Rectal smooth muscle tissue (tissue), 1 donor: ENCODE measurements around the gene CCDC190.
"Not testable (repeated sequence)": the region's sequence is repeated elsewhere in the genome, so short reads cannot be mapped to it uniquely, and the experiment has no call there.

Experiments
- H3K27ac ChIP-seq: one replicate; pipeline ENCODE4 v1.7.0; 2013; ENCODE audit warnings: low read depth, low read length, inconsistent platforms
- H3K27me3 ChIP-seq: one replicate; pipeline ENCODE4 v1.7.0; 2013; ENCODE audit warnings: low read length; ENCODE audit not compliant: control insufficient read depth, insufficient read depth
- H3K36me3 ChIP-seq: one replicate; pipeline ENCODE4 v1.7.0; 2013; ENCODE audit warnings: low read length; ENCODE audit not compliant: control insufficient read depth, insufficient read depth
- H3K4me1 ChIP-seq: one replicate; pipeline ENCODE4 v1.7.0; 2013; ENCODE audit warnings: low read length; ENCODE audit not compliant: control insufficient read depth, insufficient read depth
- H3K4me3 ChIP-seq: one replicate; pipeline ENCODE4 v1.7.0; 2013; ENCODE audit warnings: low read length
- H3K9ac ChIP-seq: one replicate; pipeline ENCODE4 v1.7.0; 2013; ENCODE audit warnings: low read length

Gene CCDC190

DNA sequence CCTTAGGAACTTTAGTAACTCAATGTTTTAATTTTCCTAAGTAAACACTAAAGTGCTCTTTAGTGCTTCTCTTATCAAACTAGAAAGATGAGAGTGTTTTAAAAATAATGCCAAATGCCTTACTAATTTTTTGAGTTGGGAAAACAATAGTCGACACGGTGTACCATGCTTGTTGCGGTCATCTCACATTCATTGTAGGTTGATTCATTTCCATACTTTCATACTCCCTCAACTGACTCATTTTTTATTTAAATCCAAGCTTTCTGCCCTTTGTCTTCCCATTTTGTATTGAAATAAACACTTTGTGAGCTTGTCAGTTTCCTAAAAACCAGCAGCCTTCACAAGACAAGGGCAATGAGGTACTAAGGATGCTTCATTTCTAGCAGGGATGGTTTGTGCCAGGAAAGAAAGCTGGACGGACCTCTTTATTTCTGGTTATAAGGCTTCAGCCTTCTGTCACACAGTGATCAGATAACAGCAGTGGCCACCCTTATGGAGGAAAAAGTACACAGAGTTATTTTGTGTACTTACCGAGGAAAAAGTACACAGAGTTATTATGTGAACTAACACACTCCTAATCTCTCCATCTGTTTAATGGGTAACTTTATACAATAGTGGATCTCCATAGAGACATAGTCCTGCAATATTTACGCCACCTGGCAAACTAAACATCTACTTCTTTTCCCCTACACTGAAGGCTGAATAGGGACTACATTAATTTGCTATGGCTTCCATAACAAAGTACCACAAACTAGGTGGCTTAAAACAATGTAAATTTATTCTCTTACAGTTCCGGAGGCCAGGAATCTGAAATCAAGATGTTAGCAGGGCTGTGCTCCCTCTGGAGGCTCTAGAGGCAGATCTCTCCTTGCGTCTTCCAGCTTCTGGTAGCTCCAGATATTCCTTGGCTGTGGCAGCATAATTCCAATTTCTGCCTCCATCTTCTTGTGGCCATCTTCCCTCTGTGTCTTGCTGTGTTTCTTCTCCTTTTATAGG, 13.0 kb upstream of the CCDC190 start:
- Histone ChIP-seq H3K36me3 (no peaks in the 10 kb centered on the region), H3K27me3 (no peaks in the 10 kb centered on the region), H3K9ac (no peak overlapping the region), H3K4me3 (no peak overlapping the region), H3K4me1 (no peaks in the 10 kb centered on the region), H3K27ac (no peak overlapping the region)

DNA sequence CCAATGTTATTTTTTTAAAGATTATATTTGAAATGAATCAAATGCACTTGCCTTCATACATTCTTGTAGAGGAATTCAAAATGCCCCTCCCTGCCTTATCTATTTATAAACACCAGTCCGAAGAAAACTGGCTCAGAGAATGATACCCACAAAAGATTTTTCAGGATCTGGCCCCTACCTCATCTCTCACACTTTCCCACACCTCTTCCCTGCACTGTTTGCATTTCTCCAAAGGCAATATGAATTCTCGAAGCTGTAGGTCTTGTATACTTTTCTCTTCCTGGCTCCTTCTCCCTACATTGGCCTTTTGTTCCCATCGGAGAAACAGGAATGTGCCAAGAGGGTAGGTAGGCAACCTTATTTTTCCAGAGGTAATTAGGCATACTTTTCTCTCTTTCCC, 12.0 kb upstream of the CCDC190 start:
- no peaks in the 10 kb centered on the region for H3K27me3 ChIP-seq
- H3K9ac ChIP-seq: no peak overlapping the region
- no peaks in the 10 kb centered on the region for H3K4me1 ChIP-seq
- no peaks in the 10 kb centered on the region for H3K36me3 ChIP-seq
- no peak overlapping the region for H3K4me3 ChIP-seq
- H3K27ac ChIP-seq: no peak overlapping the region

DNA sequence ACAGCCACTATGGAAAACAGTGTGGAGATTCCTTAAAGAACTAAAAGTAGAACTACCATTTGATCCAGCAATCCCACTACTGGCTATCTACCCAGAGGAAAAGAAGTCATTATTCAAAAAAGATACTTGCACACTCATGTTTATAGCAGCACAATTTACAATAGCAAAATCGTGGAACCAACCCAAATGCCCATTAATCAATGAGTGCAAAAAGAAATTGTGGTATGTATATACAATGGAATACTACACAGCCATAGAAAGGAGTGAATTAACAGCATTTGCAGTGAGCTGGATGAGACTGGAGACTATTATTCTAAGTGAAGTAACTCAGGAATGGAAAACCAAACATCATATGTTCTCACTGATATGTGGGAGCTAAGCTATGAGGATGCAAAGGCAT, 10.4 kb upstream of the CCDC190 start:
- H3K4me1 ChIP-seq, H3K36me3 ChIP-seq, H3K4me3 ChIP-seq, H3K27me3 ChIP-seq, H3K27ac ChIP-seq, H3K9ac ChIP-seq: not testable (repeated sequence)

GRCh38 chr1:162868972-162869371, 8.0 kb upstream of the CCDC190 start:
- no peaks in the 10 kb centered on the region for H3K27me3 ChIP-seq

GRCh38 chr1:162861625-162862024, 650 bp upstream of the CCDC190 start:
- Histone ChIP-seq H3K9ac (no peak overlapping the region), H3K4me1 (peaks cover 4% of the 10 kb centered on the region), H3K27me3 (no peaks in the 10 kb centered on the region), H3K27ac (no peak overlapping the region), H3K36me3 (no peaks in the 10 kb centered on the region), H3K4me3 (no peak overlapping the region)

More at GRCh38 chr1:162868972-162869371, 8.0 kb upstream of the CCDC190 start:
- no peaks in the 10 kb centered on the region for H3K4me1 ChIP-seq
- H3K27ac ChIP-seq: no peak overlapping the region
- no peak overlapping the region for H3K9ac ChIP-seq
- no peak overlapping the region for H3K4me3 ChIP-seq
- no peaks in the 10 kb centered on the region for H3K36me3 ChIP-seq

DNA sequence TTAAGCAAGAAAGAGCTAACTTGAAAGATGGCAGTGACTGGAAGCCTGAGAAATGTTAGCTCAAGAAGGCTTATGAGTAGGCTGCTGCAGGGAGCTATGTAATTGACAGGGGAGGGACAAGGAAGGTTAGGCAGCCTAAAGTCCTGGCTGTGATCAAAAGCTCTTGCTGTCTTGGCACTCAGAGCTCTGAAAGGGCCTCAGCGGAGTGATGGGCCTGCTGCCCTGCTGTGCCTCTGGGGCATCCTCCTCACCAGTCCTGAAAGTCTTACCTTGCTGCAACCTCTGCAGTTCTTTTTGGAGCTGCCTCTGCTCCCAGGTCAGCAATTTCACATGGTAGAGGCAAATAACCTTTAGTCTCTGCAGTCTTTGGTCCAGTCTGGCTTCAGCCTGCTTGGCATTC, 1.8 kb downstream of the CCDC190 start:
- Histone ChIP-seq H3K4me3 (no peak overlapping the region), H3K4me1 (peaks cover 4% of the 10 kb centered on the region), H3K27ac (no peak overlapping the region), H3K36me3 (no peaks in the 10 kb centered on the region), H3K9ac (no peak overlapping the region), H3K27me3 (no peaks in the 10 kb centered on the region)

DNA sequence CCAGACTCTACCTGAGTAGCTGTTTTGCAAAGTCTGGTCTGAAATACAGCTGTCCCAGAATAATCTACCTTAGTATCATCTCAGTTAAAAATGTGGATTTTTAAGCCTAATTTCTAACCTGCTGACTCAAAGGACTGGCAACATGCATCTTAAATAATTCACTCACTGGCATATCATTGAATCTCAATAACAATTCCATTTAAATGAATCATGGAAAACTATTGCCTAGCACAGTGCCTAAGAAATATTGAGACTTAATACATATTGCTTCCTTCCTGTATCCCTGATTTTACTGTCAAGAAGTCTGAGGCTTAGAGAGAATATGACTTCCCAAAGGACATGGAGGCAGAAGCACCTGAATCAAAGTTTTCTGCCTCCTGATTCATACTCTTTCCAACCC, 3.1 kb downstream of the CCDC190 start:
- H3K27ac ChIP-seq: no peak overlapping the region
- H3K4me3 ChIP-seq: no peak overlapping the region
- peaks cover 4% of the 10 kb centered on the region for H3K4me1 ChIP-seq
- H3K27me3 ChIP-seq: no peaks in the 10 kb centered on the region
- H3K36me3 ChIP-seq: no peaks in the 10 kb centered on the region
- no peak overlapping the region for H3K9ac ChIP-seq

- H3K36me3 ChIP-seq: no peaks in the 10 kb centered on the region
- no peak overlapping the region for H3K9ac ChIP-seq
- no peaks in the 10 kb centered on the region for H3K27me3 ChIP-seq
- no peak overlapping the region for H3K4me3 ChIP-seq
- no peaks in the 10 kb centered on the region for H3K4me1 ChIP-seq
- H3K27ac ChIP-seq: no peak overlapping the region
Measured at GRCh38 chr1:162856260-162856659, 4.7 kb downstream of the CCDC190 start.

DNA sequence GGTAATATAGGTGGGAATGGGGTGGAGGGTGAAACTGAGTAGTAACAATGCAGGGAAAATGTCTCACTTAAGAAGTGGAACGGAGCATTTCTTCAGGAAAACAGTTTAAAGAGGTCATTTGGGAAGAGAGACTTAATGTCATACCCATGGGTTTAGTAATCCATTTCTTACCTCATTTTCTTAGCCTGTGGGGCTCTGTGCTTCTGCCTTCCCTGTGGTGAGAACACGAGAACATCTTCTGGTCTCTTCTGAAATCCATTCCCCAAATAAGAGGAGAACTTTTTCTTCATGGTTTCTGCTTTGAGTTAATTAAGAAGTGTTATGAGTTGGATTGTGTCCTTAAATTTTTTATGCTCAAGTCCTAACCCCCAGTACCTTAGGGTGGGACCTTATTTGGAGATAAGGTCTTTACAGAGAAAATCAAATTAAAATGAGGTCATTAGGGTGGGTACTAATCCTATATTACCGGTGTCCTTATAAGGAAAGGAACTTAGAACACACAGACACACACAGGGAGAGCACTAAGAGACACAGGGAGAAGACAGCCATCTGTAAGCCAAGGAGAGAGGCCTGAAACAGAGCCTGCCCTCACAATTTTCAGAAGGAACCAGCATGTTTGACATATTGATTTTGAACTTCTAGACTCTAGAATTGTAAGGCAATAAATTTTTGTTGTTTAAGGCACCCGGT, 5.4 kb downstream of the CCDC190 start:
- Histone ChIP-seq H3K27ac (no peak overlapping the region), H3K4me1 (no peaks in the 10 kb centered on the region), H3K9ac (no peak overlapping the region), H3K36me3 (no peaks in the 10 kb centered on the region), H3K27me3 (no peaks in the 10 kb centered on the region), H3K4me3 (no peak overlapping the region)

- no peaks in the 10 kb centered on the region for H3K27me3 ChIP-seq
- no peaks in the 10 kb centered on the region for H3K4me1 ChIP-seq
- no peak overlapping the region for H3K4me3 ChIP-seq
- no peaks in the 10 kb centered on the region for H3K36me3 ChIP-seq
- H3K27ac ChIP-seq: no peak overlapping the region
- H3K9ac ChIP-seq: no peak overlapping the region
Measured at GRCh38 chr1:162854245-162854882, 6.6 kb downstream of the CCDC190 start.

DNA sequence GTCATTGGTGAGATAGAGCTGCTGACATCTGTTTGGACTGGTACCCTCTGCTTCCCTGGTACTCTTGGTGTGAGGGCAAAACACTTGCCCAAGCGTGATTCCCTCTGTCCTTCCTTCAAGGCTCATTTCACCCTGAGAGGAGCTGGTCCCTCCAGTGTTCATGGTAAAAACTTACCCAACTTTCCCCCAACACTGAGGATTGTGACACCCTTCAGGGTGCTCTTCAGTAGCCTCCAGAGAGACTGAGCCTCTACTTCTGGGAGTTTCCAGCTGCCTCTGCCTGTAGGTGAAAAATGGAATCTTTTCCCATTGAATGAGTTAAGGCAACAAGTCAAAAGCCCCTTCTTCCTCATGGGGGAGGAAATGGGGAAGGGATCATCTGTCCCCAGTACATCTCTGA, 9.6 kb downstream of the CCDC190 start:
- no peaks in the 10 kb centered on the region for H3K4me1 ChIP-seq
- H3K27ac ChIP-seq: no peak overlapping the region
- H3K27me3 ChIP-seq: no peaks in the 10 kb centered on the region
- H3K4me3 ChIP-seq: no peak overlapping the region
- no peaks in the 10 kb centered on the region for H3K36me3 ChIP-seq
- H3K9ac ChIP-seq: no peak overlapping the region

DNA sequence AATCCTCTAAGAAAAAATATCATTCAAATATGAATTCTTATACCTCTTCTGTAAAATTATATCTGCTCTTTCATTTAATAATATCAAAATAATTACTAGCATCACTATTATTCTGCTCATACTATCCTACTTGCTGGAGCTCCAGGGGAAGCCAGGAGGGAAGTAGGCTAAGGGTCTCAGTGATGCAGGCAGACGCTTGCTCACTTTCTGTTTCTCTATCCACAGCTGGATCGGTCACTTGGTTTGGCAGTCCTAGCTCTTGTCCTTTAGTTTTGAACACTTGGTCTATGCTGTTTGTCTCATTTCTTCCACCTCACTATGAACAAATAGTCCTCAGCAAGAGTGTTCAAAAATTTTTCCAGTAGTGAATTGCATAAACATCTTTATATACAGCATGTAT, 11.3 kb downstream of the CCDC190 start:
- H3K27ac ChIP-seq: no peak overlapping the region
- no peak overlapping the region for H3K9ac ChIP-seq
- H3K27me3 ChIP-seq: no peaks in the 10 kb centered on the region
- H3K4me1 ChIP-seq: no peaks in the 10 kb centered on the region
- no peak overlapping the region for H3K4me3 ChIP-seq
- H3K36me3 ChIP-seq: no peaks in the 10 kb centered on the region
